ENCODE data around the gene CWF19L1.

CWF19L1 gene

DNA sequence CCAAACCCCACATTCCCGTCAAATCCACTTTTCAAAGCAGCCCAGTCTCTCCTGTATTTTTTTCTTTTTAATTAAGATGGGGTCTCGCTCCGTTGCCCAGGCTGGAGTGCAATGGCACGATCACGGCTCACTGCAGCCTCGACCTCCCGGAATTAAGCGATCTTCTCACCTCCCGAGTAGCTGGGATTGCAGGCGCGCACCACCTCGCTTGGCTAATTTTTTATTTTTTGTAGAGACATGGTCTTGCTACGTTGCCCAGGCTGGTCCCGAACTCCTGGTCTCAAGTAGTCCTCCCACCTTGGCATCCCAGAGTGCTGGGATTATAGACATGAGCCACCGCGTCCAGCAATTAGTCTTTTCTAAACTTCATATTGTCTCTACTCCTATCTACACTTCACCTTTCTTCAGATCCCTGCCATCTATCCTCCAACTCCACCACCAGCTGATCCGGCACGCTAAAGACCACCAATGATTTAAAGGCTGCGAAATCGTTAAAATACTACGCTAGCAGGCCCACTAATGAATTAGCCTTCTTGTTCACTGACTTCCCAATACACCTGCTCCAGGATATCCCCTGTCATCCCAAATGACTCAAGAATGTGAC lies 37.5 kb downstream of the CWF19L1 start:
- Histone ChIP-seq H3K4me1 (ENCODE audit: insufficient read depth, low read length, severe bottlenecking) (peaks cover 20% of the 10 kb centered on the region), H3F3A (ENCODE audit: insufficient read depth, low read length) (no peaks in the 10 kb centered on the region), H3K9ac (ENCODE audit: low read length) (peak overlapping the region; percentile 92), H3K79me2 (ENCODE audit: insufficient read depth, low read length) (peaks cover 25% of the 10 kb centered on the region), H3K4me3 (ENCODE audit: low read depth, low read length, poor library complexity, severe bottlenecking) (peak overlapping the region; percentile 99), H3K27ac (ENCODE audit: low read depth, low read length, poor library complexity, severe bottlenecking) (peak overlapping the region; percentile 30), H3K9me3 (ENCODE audit: low read length) (no peaks in the 10 kb centered on the region), H3K9me2 (ENCODE audit: low read depth, low read length) (no peaks in the 10 kb centered on the region), H3K4me2 (ENCODE audit: low read length) (peak overlapping the region; percentile 86), H3K27me3 (ENCODE audit: insufficient read depth, low read length) (no peaks in the 10 kb centered on the region), H2AFZ (ENCODE audit: low read length) (no peak overlapping the region), H4K20me1 (ENCODE audit: insufficient read depth, low read length) (no peaks in the 10 kb centered on the region), H3K36me3 (ENCODE audit: insufficient read depth, low read length) (peaks cover 20% of the 10 kb centered on the region)
- no peak for TF ChIP-seq EZH2 (IDR thresholded peaks at IDR 0.05; ENCODE audit: borderline replicate concordance, low read length)
- TF ChIP-seq, protein P1, sequence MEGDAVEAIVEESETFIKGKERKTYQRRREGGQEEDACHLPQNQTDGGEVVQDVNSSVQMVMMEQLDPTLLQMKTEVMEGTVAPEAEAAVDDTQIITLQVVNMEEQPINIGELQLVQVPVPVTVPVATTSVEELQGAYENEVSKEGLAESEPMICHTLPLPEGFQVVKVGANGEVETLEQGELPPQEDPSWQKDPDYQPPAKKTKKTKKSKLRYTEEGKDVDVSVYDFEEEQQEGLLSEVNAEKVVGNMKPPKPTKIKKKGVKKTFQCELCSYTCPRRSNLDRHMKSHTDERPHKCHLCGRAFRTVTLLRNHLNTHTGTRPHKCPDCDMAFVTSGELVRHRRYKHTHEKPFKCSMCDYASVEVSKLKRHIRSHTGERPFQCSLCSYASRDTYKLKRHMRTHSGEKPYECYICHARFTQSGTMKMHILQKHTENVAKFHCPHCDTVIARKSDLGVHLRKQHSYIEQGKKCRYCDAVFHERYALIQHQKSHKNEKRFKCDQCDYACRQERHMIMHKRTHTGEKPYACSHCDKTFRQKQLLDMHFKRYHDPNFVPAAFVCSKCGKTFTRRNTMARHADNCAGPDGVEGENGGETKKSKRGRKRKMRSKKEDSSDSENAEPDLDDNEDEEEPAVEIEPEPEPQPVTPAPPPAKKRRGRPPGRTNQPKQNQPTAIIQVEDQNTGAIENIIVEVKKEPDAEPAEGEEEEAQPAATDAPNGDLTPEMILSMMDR (IDR thresholded peaks at IDR 0.05; ENCODE audit: low read length) = no peak

DNA sequence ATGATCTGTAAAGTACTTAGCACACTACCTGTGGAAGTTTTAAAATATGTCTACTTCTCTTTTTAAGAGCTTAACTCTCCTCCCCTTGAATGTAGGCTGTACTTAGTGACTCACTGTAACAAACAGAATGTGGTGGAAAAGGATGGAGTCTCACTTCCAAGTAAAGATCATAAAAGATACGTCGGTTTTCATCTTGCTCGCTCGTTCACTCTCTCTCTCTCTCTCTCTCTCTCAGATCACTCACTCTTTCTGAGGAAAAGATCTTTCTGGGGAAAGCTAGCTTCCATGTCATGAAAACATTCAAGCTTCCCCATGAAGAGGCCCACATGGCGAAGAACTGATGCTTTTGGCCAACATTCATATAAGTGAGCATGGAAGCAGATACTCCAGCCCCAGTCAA lies 43.6 kb downstream of the CWF19L1 start:
- peaks cover 23% of the 10 kb centered on the region for H3K79me2 ChIP-seq (ENCODE audit: insufficient read depth, low read length)
- H3K27me3 ChIP-seq (ENCODE audit: insufficient read depth, low read length) = no peaks in the 10 kb centered on the region
- H3K9me2 ChIP-seq (ENCODE audit: low read depth, low read length) = no peaks in the 10 kb centered on the region
- no peaks in the 10 kb centered on the region for H4K20me1 ChIP-seq (ENCODE audit: insufficient read depth, low read length)
- no peak overlapping the region for H3K27ac ChIP-seq (ENCODE audit: low read depth, low read length, poor library complexity, severe bottlenecking)
- no peak overlapping the region for H3K4me2 ChIP-seq (ENCODE audit: low read length)
- H3K4me1 ChIP-seq (ENCODE audit: insufficient read depth, low read length, severe bottlenecking) = peaks cover 13% of the 10 kb centered on the region
- H2AFZ ChIP-seq (ENCODE audit: low read length) = no peak overlapping the region
- H3F3A ChIP-seq (ENCODE audit: insufficient read depth, low read length) = no peaks in the 10 kb centered on the region
- H3K9me3 ChIP-seq (ENCODE audit: low read length) = no peaks in the 10 kb centered on the region
- no peak for TF ChIP-seq EZH2 (IDR thresholded peaks at IDR 0.05; ENCODE audit: borderline replicate concordance, low read length)
- TF ChIP-seq, protein P1 (IDR thresholded peaks at IDR 0.05; ENCODE audit: low read length) = no peak
- H3K36me3 ChIP-seq (ENCODE audit: insufficient read depth, low read length) = peaks cover 30% of the 10 kb centered on the region
- H3K9ac ChIP-seq (ENCODE audit: low read length) = no peak overlapping the region
- H3K4me3 ChIP-seq (ENCODE audit: low read depth, low read length, poor library complexity, severe bottlenecking) = no peak overlapping the region

DNA sequence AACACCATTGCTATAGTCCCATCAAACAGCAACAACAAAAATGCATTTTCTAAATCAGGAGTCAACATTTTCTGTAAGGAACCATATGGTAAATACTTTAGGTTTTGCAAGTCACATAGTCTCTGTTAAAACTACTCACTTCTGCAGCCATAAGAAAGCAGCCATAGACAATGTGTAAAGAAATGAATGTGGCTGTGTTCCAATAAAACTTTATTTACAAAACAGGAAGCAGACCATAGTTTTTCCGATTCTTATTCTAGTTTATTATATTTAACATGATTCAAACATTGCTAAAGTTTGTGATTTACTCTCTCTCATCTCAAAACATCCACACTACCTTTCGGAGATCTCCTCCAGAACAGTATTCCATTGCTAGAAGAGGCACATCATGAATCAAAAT lies 44.9 kb downstream of the CWF19L1 start:
- no peak overlapping the region for H3K9ac ChIP-seq (ENCODE audit: low read length)
- no peaks in the 10 kb centered on the region for H3K27me3 ChIP-seq (ENCODE audit: insufficient read depth, low read length)
- no peak overlapping the region for H3K27ac ChIP-seq (ENCODE audit: low read depth, low read length, poor library complexity, severe bottlenecking)
- H3K9me3 ChIP-seq (ENCODE audit: low read length) = no peaks in the 10 kb centered on the region
- H3K4me2 ChIP-seq (ENCODE audit: low read length) = no peak overlapping the region
- H4K20me1 ChIP-seq (ENCODE audit: insufficient read depth, low read length) = no peaks in the 10 kb centered on the region
- no peak overlapping the region for H3K4me3 ChIP-seq (ENCODE audit: low read depth, low read length, poor library complexity, severe bottlenecking)
- peaks cover 4% of the 10 kb centered on the region for H3K4me1 ChIP-seq (ENCODE audit: insufficient read depth, low read length, severe bottlenecking)
- TF ChIP-seq, protein P1 (IDR thresholded peaks at IDR 0.05; ENCODE audit: low read length) = no peak
- TF ChIP-seq EZH2 (IDR thresholded peaks at IDR 0.05; ENCODE audit: borderline replicate concordance, low read length) = no peak
- H3K9me2 ChIP-seq (ENCODE audit: low read depth, low read length) = no peaks in the 10 kb centered on the region
- H3K36me3 ChIP-seq (ENCODE audit: insufficient read depth, low read length) = peaks cover 41% of the 10 kb centered on the region
- no peak overlapping the region for H2AFZ ChIP-seq (ENCODE audit: low read length)
- no peaks in the 10 kb centered on the region for H3F3A ChIP-seq (ENCODE audit: insufficient read depth, low read length)
- peaks cover 12% of the 10 kb centered on the region for H3K79me2 ChIP-seq (ENCODE audit: insufficient read depth, low read length)
